GM19438 (cell line): ENCODE measurements around the gene YIPF4.
"Not testable (repeated sequence)": the region's sequence is repeated elsewhere in the genome, so short reads cannot be mapped to it uniquely, and the experiment has no call there.

ENCODE experiments used
- ATAC-seq: cut with Tn5 transposase; IDR thresholded peaks from one replicate; pipeline ENCODE4 v1.9.1; 2021; ENCODE audit warnings: low read depth; ENCODE audit not compliant: unreplicated experiment

The YIPF4 gene

DNA sequence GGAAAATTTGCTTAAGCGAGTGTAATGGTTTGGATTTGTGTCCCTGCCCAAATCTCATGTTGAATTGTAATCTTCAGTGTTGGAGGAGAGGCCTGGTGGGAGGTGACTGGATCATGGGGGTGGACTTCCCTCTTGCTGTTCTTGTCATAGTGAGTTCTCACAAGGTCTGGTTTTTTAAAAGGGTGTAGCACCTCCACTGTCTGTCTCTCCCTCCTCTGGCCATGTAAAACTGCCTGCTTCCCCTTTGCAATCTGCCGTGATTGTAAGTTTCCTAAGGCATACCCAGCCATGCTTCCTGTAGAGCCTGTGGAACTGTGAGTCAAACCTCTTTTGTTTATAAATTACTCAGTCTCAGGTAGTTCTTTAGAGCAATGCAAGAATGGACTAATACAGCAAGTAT, 6.6 kb downstream of the YIPF4 start:
- no peak for ATAC-seq

DNA sequence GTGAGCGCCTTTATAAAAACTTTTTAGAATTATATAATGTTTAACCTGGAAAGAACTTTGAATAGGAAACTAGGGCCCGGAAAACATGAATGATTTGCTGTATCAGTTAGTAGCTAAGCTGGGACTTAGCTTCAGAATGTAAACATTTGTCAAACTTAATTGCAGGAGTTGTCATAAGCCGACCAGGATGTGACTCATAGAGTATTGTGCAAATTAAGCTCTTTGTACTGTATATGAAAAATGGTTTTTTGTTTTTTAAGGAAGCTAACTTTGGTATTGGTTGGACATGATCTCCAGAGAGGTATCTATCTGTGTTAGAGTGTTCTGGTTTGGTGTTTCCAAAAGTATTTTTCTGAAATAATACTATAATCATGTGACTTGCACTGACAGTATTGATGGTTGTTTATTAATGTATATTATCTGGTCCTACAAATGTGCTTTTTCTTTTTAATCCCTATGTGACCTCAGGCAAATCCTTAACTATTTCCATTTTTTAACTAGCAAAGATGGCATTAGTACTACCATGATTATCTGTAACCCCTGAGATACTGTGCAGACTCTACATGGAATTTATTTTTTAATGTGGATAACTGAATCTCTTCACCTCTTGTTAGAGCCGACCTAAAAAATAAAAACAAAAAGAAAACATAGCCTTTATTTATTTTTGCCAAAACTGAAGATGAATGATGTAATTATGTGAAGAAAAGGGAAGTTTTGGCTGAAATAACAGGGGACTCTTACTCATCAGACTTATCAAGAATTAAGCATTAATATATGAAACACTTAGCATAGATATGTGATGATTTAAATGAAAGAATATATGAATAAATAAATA, 11.7 kb downstream of the YIPF4 start:
- ATAC-seq: no peak

DNA sequence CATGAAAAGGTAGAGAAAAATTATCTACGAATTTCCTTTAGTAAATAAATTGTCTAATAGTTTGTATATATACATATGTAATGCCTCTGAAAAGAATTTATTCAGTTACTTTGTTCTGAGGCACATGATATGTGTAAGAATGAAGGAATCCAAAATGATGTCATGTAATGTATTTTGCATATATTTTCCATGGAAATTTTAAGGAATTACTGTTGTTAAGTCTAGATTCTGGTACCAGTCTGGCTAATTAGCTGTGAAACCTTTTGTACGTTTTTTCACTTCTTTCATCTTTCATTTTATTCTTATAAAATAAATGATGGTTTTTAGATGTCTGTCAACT, 12.3 kb downstream of the YIPF4 start:
- no peak for ATAC-seq

DNA sequence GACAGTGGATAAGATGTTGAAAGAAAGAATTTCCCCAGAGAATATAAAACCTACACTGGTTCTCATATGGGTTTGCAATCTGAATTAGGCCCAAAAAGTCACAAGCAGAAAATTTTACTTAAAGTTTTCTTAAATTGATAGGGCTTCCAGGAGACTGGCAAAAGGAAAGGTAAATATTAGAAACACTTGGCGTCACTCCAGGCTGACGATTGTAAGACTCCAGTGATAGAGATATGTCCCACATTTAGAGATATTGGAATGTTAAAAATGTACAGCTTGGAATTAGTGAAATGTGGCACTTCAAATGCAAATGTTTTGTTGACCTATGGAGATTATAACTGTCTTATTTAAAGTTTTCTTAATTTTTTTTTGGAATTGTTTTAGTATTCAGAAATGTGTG, 14.0 kb downstream of the YIPF4 start:
- no peak for ATAC-seq

DNA sequence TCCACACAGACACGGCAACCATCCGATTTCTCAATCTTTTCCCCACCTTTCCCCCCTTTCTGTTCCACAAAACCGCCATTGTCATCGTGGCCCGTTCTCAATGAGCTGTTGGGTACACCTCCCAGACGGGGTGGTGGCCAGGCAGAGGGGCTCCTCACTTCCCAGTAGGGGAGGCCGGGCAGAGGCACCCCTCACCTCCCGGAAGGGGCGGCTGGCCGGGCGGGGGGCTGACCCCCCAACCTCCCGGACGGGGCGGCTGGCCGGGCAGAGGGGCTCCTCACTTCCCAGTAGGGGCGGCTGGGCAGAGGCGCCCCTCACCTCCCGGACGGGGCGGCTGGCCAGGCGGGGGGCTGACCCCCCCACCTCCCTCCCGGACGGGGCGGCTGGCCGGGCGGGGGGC, 15.8 kb downstream of the YIPF4 start:
- ATAC-seq: not testable (repeated sequence)

DNA sequence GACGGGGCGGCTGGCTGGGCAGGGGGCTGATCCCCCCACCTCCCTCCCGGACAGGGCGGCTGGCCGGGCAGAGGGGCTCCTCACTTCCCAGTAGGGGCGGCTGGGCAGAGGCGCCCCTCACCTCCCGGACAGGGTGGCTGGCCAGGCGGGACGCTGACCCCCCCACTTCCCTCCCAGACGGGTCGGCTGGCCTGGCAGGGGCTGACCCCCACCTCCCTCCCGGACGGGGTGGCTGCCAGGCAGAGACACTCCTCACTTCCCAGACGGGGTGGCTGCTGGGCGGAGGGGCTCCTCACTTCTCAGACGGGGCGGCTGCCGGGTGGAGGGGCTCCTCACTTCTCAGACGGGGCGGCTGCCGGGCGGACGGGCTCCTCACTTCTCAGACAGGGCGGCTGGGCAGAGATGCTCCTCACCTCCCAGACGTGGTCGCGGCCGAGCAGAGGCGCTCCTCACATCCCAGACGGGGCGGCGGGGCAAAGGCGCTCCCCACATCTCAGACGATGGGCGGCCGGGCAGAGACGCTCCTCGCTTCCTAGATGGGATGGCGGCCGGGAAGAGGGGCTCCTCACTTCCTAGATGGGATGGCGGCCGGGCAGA, 16.4 kb downstream of the YIPF4 start:
- not testable (repeated sequence) for ATAC-seq

DNA sequence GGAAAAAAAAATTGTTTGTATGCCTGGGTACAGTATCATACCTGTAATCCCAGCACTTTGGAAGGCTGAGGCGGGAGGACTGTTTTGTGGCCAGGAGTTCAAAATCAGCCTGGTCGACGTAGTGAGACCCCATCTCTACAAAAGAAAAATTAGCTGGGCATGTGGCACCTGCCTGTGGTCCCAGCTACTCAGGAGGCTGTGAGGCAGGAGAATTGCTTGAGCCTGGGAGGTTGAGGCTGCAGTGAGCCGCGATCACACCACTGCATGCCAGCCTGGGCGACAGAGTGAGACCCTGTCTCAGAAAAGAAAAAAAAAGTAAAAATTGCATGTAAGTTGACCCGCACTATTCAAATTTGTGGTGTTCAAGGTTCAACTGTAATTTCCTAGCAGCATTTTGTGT, 32.9 kb downstream of the YIPF4 start:
- ATAC-seq: no peak

DNA sequence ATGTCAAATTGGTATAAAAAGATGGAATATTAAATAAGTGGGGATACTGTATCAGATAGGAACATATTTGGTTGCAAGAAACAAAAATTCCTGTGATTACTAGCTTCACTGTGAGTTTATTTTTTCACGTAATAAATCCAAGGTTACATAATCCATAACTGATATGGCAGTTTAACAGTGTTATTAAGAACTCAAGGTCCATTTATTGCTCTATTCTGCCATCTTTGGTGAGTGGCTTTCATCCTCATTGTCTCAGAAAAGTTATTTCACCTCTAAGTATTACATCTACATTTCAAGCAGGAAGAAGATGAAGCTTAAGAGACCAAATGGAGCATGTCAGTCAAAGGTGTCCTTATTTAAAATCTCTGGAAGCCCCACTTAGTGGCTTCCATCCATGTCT, 37.2 kb downstream of the YIPF4 start:
- no peak for ATAC-seq

DNA sequence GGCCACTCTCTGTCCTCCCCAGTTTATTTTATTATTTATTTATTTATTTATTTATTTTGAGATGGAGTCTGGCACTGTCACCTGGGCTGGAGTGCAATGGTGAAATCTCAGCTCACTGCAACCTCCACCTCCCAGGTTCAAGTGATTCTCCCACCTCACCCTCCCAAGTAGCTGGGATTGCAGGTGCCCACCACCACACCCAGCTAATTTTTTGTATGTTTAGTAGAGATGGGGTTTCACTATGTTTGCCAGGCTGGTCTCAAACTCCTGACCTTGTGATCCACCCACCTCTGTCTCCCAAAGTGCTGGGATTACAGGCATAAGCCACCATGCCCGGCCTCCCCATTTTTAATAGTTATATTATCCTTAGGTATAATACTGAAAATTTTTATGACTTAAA, 51.0 kb downstream of the YIPF4 start:
- not testable (repeated sequence) for ATAC-seq

DNA sequence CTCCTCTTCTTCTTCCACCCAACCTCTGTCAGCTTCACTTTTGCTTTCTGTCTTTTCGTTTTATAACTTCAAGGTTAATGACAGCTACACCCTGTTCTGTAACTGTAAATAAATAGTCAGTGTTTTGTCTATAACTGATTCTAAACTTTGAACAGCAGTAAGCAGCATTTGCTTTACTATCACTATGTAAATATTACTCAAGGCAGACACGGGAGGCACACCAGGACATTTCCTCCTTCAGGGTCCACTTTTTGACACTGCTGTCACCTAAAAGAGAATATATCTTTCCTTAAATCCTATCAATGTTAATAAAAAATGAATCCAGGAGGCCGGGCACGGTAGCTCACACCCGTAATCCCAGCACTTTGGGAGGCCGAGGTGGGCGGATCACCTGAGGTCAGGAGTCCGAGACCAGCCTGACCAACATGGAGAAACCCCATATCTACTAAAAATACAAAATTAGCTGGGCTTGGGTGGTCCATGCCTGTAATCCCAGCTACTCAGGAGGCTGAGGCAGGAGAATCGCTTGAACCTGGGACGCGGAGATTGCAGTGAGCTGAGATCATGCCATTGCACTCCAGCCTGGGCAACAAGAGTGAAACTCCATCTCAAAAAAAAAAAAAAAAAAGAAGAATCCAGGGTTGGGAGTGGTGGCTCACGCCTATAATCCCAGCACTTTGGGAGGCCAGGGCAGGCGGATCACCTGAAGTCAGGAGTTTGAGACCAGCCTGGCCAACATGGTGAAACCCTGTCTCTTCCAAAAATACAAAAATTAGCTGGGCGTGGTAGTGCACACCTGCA, 51.7 kb downstream of the YIPF4 start:
- ATAC-seq: not testable (repeated sequence)

DNA sequence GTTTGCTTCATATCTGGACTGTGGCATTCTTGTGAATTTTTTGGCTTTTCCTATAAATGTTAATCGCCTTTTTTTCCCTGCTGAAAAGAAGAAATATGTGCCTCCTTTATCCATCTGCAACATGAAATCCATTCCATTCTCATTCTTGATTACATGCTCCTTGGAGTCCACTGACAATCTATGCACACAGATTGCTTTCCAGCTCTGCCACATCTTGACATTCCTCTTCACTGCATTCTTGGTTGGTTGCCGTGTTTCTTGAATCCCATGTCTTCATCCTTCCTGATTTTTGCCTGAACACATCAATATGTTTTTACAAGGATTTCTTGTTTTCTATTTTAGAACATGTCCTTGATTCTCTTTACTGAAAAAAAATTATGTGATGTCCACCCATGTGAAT, 52.4 kb downstream of the YIPF4 start:
- ATAC-seq: no peak

DNA sequence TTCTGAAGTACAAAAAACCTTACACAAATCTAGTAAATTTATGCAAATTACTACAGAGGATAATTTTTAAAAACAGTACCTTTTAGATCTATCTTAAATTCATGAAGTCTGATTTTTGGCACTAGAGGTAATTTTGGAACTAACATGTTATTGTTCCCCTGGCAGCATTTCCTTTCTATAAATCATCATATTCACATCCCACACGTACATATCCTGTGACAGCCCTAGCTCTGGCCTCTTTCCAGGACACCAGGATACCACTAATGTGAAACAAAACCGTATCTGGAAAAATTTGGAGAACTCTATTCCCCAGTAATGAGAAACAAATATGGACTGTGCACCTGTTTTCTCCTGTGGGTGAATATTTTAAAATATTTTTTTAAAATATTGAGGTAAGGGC, 65.1 kb downstream of the YIPF4 start:
- ATAC-seq: no peak

DNA sequence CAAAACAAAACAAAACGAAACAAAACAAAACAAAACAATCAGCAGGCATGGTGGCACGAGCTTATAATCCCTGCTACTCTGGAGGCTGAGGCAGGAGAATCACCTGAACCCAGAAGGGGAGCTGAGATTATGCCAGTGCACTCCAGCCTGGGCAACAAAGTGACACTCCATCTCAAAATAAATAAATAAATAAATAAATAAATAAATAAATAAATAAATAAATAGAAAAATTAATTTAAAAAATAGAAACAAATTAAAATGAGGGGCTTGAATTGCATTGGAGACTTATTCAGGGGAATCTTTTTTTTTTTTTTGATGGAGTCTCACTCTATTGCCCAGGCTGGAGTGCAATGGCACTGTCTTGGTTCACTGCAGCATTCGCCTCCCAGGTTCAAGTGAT, 73.1 kb downstream of the YIPF4 start:
- not testable (repeated sequence) for ATAC-seq

DNA sequence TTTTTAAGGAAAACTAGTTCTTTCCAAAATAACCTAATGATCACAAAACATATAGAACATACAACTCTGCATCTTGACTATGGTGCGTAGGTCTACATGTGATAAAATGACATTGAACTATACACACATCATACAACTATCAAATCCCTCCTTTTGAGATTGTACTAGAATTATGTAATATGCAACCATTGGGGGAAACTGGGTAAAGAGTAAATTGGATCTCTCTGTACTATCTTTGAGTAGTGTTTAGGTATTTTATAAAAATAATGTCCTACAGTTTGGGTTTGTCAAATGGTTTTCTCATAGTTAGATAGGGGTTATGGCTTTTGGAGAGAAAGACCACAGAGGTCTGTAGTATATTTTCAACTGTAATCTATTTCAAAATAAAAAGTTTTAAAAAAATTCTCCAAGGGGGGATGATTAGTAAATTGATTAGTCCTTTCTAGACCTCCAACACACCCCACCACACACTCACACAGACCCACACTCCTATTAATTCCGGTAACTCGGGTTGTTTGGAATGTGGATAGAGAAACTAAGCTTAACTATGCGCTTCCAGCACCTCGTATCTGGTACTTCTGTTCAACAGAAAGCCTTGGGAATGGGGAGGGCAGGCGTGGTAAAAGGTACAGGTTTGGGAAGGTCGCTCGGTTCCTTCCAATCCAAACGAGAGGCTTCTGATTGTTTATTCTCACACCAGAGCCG, 78.4 kb downstream of the YIPF4 start:
- no peak for ATAC-seq

DNA sequence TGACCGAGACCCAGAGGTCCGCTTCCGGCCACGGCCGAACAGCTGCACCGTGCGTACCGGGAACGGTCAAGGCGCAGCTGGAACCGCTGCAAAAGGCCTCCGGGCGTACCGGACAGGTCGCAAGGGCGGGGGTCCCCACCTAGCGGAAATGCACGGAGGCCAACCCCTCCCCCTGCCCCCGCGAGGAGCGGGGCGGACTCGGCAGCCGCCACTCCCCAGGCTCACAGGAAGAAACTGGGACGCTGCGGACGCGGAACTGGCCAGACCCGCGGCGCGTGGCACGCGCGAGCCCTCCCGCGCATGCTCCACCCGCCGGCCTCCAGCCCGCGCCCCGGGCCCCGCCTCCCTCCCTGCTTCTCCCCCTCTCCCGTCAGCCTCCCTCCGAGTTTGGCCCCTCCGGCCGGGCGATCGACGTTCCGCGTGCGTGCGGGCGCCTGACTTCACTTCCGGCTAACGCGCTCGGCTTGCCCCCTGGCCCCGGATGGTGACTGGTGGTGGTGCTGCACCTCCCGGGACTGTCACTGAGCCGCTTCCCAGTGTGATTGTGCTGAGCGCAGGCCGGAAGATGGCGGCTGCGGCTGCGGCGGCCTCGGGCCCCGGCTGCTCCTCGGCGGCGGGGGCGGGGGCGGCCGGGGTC, 79.1 kb downstream of the YIPF4 start, which contains the start of gene BIRC6:
TSS of gene BIRC6 (plus strand) at position 343 of the 637 bp plus-strand sequence. CDS start at position 482, 139 bp downstream.
- peak; percentile 80 for ATAC-seq

DNA sequence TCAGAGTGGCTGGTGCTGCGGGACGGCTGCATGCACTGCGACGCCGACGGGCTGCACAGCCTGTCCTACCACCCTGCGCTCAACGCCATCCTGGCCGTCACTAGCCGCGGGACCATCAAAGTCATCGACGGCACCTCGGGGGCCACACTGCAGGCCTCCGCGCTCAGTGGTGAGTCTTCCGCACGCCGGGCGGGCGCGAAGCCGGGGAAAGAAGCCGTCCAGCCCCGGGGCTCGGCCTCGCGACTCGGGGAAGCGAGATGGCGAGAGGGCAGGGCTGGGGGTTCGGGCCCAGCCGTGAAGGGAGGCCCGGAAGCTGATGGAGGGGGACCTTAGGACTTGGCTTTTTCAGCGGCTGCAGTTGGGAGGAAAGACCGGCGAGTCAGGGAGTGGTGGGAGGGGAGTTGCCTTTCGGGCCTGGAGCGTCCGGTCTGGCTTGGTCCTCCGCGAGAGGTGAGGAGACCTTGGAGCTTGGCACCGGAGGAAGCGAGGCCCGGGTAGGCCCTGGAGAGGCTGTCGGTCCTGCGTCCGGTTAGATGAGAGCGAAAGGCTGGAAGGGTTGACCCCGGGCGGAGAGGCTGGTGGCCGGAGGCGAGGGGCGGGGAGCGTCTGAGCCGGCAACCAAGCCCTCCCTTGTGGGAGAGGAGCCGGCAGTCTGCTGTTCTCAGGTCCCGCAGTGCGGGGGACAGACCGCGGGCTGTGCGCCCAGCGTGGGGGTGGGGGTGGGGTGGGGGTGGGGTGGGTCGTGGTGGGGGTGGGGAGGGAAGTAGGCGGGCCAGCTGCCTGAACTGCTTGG, 79.8 kb downstream of the YIPF4 start:
- peak; percentile 8 for ATAC-seq

DNA sequence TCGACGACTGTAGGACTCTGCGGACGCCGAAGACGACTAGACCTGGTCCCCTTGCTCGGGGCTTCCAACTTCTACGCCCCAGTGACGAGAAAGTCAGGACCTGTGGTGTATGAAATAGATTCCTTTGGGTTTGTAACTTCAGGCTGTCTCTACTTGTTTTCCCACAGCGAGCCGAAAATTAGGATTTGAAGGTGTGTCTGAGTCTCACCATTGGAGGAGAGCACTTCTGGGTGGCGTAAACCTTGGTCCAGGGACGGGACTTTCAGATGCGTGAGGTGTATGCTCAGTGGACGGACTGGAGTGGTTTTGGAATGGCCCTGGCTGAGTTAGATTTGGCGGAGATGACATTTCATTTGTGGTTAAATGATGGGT, 80.4 kb downstream of the YIPF4 start:
- no peak for ATAC-seq

DNA sequence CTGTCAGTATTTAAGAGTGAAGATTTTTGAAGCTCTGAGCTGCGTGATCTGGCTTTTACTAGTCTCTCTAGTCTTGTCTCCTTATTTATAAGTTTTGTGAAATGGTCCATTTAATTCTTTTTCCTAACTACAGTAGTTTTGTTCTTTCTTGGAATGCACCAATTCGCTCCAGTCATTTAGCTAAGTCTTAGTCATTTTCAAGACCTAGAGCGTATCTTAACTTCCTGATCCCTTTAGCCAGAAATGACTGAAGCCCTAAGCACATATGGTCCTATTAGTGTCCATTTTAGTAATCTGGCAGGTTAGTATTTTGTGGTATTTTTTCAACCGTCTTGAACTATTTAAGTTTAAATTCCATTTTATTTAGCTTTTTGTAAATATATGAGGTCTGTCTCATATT, 82.7 kb downstream of the YIPF4 start:
- ATAC-seq: no peak

DNA sequence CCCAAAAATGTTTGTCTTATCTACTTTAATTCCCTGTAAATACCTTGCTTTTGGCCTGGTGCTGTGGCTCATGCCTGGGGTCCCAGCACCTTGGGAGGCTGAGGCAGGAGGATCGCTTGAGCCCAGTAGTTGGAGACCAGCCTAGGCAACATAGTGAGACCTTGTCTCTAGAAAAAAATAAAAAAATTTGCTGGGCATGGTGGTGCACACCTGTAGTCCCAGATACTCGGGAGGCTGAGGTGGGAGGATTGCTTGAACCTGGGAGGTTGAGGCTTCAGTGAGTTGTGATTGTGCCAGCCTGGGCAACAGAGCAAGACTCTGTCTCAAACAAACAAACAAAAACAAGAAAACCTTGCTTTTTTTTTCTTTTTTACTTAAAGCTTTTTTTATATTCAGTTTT, 85.3 kb downstream of the YIPF4 start:
- not testable (repeated sequence) for ATAC-seq

DNA sequence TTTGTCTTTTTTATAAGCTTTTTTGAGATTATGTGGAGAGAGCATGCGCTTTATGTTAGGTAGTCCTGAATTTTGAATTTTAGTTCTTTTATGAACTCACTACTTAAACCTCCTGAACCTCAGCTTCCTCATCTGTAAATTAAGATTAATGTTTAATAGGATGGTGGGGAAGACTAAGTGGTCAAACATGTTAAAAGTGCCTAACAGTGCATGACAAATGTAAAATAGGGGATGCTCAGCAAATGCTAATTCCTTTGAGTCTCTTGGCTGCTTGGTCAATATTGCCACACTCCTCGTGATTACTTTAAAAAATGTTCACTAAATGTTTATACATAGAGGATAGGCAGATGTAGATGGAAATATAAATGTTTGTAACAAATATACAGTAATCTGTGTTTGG, 85.9 kb downstream of the YIPF4 start:
- ATAC-seq: peak; percentile 53
